GM12891 (cell line): ENCODE measurements around the gene NEK7.

Experiments used
- POLR2A ChIP-seq: IDR thresholded peaks from 2 replicates; pipeline ENCODE4 v1.6.1; 2011; ENCODE audit warnings: low read depth, low read length, control low read depth
- POLR2AphosphoS5 ChIP-seq: IDR thresholded peaks from 2 replicates; pipeline ENCODE4 v1.6.1; 2011; ENCODE audit warnings: low read depth, low read length, control low read depth
- TAF1 ChIP-seq: IDR thresholded peaks from 2 replicates; pipeline ENCODE4 v1.6.1; 2011; ENCODE audit warnings: low read depth, low read length, control low read depth

DNA sequence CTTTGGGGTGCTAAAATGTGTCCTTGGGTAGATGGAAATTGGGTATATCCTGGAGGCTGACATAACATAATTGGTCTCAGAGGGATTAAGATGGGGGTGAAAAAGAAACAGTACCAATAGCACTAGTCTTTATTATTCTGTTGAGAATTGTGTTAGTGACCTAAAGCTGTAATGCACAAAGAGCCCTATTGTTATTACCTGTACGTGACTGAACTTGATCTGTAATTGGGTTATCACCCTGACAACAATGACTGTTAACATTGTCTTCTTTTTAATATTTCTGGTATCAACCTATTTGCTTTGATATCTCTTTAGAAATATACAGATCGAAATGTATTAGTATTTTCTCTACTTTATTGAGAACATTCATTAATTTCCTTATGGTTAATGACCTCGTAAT lies 147.6 kb downstream of the NEK7 start:
- no peak for TF ChIP-seq POLR2A
- no peak for TF ChIP-seq TAF1
- TF ChIP-seq POLR2AphosphoS5: no peak
